Measurements from ENCODE around the gene PCDH15. TPM values are rescaled to one million over a fixed set of nuclear protein-coding genes. Genes with fewer than 3 reads are reported as not detected.

PCDH15 gene
- polyA plus RNA-seq, 1 experiment: not detected

DNA sequence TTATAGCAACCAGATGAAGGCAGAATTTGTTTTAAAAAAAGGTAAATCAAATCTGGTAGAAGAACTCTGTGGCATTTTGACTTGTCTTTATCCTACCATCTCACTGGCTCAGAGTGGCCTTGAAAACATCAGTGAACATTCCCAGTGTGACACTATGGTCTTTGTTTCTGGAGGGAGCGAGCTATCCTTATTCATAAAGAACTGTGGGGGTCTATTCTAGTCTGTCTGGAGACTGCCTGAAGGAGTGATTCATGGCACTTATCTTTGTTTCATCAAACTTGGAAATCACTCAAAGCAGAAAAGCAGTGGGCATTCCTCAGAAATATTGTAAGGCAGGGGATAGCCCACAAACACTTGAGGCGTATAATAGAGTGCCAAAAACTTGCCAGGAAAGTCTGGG is 719.1 kb downstream of the PCDH15 start:
- TF ChIP-seq, protein P1, sequence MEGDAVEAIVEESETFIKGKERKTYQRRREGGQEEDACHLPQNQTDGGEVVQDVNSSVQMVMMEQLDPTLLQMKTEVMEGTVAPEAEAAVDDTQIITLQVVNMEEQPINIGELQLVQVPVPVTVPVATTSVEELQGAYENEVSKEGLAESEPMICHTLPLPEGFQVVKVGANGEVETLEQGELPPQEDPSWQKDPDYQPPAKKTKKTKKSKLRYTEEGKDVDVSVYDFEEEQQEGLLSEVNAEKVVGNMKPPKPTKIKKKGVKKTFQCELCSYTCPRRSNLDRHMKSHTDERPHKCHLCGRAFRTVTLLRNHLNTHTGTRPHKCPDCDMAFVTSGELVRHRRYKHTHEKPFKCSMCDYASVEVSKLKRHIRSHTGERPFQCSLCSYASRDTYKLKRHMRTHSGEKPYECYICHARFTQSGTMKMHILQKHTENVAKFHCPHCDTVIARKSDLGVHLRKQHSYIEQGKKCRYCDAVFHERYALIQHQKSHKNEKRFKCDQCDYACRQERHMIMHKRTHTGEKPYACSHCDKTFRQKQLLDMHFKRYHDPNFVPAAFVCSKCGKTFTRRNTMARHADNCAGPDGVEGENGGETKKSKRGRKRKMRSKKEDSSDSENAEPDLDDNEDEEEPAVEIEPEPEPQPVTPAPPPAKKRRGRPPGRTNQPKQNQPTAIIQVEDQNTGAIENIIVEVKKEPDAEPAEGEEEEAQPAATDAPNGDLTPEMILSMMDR (IDR thresholded peaks at IDR 0.05; ENCODE audit: low read depth, low read length): no peak
- Histone ChIP-seq H3K27me3 (ENCODE audit: control insufficient read depth, insufficient read depth, low read length) (no peaks in the 10 kb centered on the region), H3K27ac (ENCODE audit: low read depth, low read length) (no peak overlapping the region), H3K4me3 (ENCODE audit: low read depth, low read length) (no peak overlapping the region), H3K9me3 (ENCODE audit: control insufficient read depth, insufficient read depth, low read length) (no peaks in the 10 kb centered on the region)
- ChIA-PET CTCF (no interaction called here), POLR2A (no interaction called here)
- no peak for DNase-seq (ENCODE audit: low read depth, low spot score)

DNA sequence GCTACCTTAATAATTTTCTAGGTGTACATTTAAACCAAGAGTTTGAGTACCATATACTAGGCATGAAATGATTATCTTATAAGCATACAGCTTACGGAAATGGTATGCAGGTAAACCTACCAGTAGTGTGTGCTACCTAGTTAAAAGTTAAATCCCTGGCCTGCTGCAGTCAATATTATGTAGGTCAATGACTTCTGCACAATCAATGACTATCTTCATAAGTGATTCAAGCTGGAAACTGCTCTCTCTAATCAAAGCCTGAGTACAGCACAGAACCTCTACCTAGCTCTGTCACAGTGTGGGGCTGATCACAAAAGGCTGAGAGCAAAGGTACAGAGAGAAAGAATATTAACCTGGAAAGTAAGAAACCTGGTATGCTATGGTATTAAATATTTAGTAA is 733.7 kb downstream of the PCDH15 start:
- DNase-seq (ENCODE audit: low read depth, low spot score): no peak
- TF ChIP-seq, protein P1 (IDR thresholded peaks at IDR 0.05; ENCODE audit: low read depth, low read length): no peak
- no peaks in the 10 kb centered on the region for H3K27me3 ChIP-seq (ENCODE audit: control insufficient read depth, insufficient read depth, low read length)
- H3K27ac ChIP-seq (ENCODE audit: low read depth, low read length): no peak overlapping the region
- no peak overlapping the region for H3K4me3 ChIP-seq (ENCODE audit: low read depth, low read length)
- H3K9me3 ChIP-seq (ENCODE audit: control insufficient read depth, insufficient read depth, low read length): peaks cover 16% of the 10 kb centered on the region
- POLR2A ChIA-PET: no interaction called here
- CTCF ChIA-PET: no interaction called here

DNA sequence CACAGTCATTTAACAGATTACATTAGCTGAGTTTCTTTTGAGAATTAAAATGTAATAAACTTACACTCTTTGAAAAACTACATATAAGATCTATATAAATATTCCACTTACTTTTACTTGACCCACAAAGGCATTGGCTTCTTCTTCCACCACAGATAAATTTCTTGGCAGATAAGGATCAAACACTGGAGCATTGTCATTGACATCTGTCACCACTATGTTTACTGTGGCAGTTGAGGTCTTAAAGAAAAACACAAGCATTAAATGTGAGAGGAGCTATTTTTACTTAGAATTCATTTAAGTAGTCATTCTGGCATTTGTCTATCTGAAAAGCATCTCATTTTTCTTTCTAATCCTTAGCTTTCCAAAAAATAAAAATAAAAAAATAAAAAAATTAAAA is 734.4 kb downstream of the PCDH15 start:
- Histone ChIP-seq H3K27me3 (ENCODE audit: control insufficient read depth, insufficient read depth, low read length) (no peaks in the 10 kb centered on the region), H3K4me3 (ENCODE audit: low read depth, low read length) (no peak overlapping the region), H3K9me3 (ENCODE audit: control insufficient read depth, insufficient read depth, low read length) (peaks cover 16% of the 10 kb centered on the region), H3K27ac (ENCODE audit: low read depth, low read length) (no peak overlapping the region)
- POLR2A ChIA-PET: no interaction called here
- TF ChIP-seq, protein P1 (IDR thresholded peaks at IDR 0.05; ENCODE audit: low read depth, low read length): no peak
- CTCF ChIA-PET: no interaction called here
- no peak for DNase-seq (ENCODE audit: low read depth, low spot score)

DNA sequence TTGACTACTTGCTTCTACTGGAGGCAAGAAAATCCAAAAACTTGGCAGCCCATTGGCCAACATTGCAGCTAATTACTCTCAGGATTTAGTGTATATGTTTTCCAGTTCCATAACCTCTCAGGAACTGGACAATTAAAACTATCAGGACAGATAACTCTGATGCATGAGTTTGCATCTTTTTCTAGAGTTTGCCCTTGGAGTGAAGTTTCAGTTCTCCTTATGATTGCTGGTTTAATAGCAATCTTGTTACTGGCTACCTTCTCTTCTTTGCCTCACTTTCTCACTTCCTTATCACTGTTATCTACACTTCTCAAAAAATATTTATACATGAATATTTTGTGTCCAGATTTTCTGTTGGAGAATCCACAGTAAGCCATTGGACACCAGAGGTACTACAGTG is 735.9 kb downstream of the PCDH15 start:
- TF ChIP-seq, protein P1 (IDR thresholded peaks at IDR 0.05; ENCODE audit: low read depth, low read length): no peak
- no peak overlapping the region for H3K27ac ChIP-seq (ENCODE audit: low read depth, low read length)
- ChIA-PET CTCF (no interaction called here), POLR2A (no interaction called here)
- no peaks in the 10 kb centered on the region for H3K27me3 ChIP-seq (ENCODE audit: control insufficient read depth, insufficient read depth, low read length)
- DNase-seq (ENCODE audit: low read depth, low spot score): no peak
- H3K9me3 ChIP-seq (ENCODE audit: control insufficient read depth, insufficient read depth, low read length): peaks cover 16% of the 10 kb centered on the region
- H3K4me3 ChIP-seq (ENCODE audit: low read depth, low read length): no peak overlapping the region

DNA sequence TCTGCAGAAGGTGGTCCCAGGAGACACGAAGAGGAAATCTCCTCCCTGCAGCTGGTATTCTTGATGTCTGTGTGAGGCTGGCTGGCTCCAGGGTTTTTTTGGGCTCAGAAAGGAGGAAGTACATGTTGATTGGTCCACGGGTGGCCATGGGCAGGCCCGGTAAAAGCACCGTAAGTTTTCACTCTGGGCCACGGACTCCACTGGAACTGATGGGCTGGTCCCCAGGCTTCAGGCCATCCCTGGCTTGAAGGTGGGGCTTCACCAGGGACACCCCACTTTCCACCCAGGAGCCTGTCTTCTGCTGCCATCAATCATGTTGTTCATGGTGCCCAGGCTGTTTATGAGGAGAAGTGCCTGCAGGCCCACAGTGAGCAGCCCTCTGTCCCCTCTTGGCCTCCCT is 736.8 kb downstream of the PCDH15 start:
- Histone ChIP-seq H3K27me3 (ENCODE audit: control insufficient read depth, insufficient read depth, low read length) (no peaks in the 10 kb centered on the region), H3K4me3 (ENCODE audit: low read depth, low read length) (no peak overlapping the region), H3K9me3 (ENCODE audit: control insufficient read depth, insufficient read depth, low read length) (peaks cover 16% of the 10 kb centered on the region), H3K27ac (ENCODE audit: low read depth, low read length) (no peak overlapping the region)
- TF ChIP-seq, protein P1 (IDR thresholded peaks at IDR 0.05; ENCODE audit: low read depth, low read length): no peak
- POLR2A ChIA-PET: no interaction called here
- DNase-seq (ENCODE audit: low read depth, low spot score): no peak
- CTCF ChIA-PET: no interaction called here

All from AG04450 (cell line).